Measurements from ENCODE around the gene LSM3. TPM values are rescaled to one million over a fixed set of nuclear protein-coding genes. Genes with fewer than 3 reads are reported as not detected.
A peak's percentile ranks its signal among the peaks of the same experiment; 100 is the strongest.

Gene LSM3
- total and polyA plus RNA-seq, 9 donors = 7.9 to 18.6 (median 10.8) TPM

- no peak overlapping the region for H3K27ac ChIP-seq
- intact Hi-C loops (cut with DNase I) = no loop called here
- H3K4me3 ChIP-seq = no peak overlapping the region
- H3K9me3 ChIP-seq = no peaks in the 10 kb centered on the region
- H3K27me3 ChIP-seq = no peaks in the 10 kb centered on the region
- TF ChIP-seq, protein P1, sequence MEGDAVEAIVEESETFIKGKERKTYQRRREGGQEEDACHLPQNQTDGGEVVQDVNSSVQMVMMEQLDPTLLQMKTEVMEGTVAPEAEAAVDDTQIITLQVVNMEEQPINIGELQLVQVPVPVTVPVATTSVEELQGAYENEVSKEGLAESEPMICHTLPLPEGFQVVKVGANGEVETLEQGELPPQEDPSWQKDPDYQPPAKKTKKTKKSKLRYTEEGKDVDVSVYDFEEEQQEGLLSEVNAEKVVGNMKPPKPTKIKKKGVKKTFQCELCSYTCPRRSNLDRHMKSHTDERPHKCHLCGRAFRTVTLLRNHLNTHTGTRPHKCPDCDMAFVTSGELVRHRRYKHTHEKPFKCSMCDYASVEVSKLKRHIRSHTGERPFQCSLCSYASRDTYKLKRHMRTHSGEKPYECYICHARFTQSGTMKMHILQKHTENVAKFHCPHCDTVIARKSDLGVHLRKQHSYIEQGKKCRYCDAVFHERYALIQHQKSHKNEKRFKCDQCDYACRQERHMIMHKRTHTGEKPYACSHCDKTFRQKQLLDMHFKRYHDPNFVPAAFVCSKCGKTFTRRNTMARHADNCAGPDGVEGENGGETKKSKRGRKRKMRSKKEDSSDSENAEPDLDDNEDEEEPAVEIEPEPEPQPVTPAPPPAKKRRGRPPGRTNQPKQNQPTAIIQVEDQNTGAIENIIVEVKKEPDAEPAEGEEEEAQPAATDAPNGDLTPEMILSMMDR (IDR thresholded peaks at IDR 0.05) = no peak
- TF ChIP-seq EP300 (IDR thresholded peaks at IDR 0.05) (no peak), POLR2A (IDR thresholded peaks at IDR 0.05) (no peak)
- H3K4me1 ChIP-seq (ENCODE audit: insufficient read depth) = peaks cover 16% of the 10 kb centered on the region
- no peak for DNase-seq
- H3K36me3 ChIP-seq = no peaks in the 10 kb centered on the region
- WGBS, 3 donors = 87 to 90% (median 89%) methylated on average over 4 of the region's 4 CpGs
These were observed 61.7 kb downstream of the LSM3 start for GRCh38 chr3:14240366-14240765.

- Histone ChIP-seq H3K4me3 (no peak overlapping the region), H3K9me3 (no peaks in the 10 kb centered on the region), H3K27ac (no peak overlapping the region), H3K36me3 (no peaks in the 10 kb centered on the region), H3K27me3 (no peaks in the 10 kb centered on the region), H3K4me1 (ENCODE audit: insufficient read depth) (peaks cover 17% of the 10 kb centered on the region)
- no peak for TF ChIP-seq EP300 (IDR thresholded peaks at IDR 0.05)
- TF ChIP-seq, protein P1 (IDR thresholded peaks at IDR 0.05) = no peak
- TF ChIP-seq POLR2A (IDR thresholded peaks at IDR 0.05) = no peak
- intact Hi-C loops (cut with DNase I) = no loop called here
- 87 to 94% (median 93%) methylated on average over 3 of the region's 3 CpGs for WGBS, 3 donors
- peak in 1 of 5 donors; percentile 4 for DNase-seq
These were observed 63.1 kb downstream of the LSM3 start for GRCh38 chr3:14241716-14242115.

GRCh38 chr3:14242490-14243311, 64.1 kb downstream of the LSM3 start:
- DNase-seq = peak in 1 of 5 donors; percentile 18
- 55 to 63% (median 60%) methylated on average over 12 of the region's 12 CpGs for WGBS, 3 donors
- H3K9me3 ChIP-seq = no peaks in the 10 kb centered on the region
- H3K36me3 ChIP-seq = no peaks in the 10 kb centered on the region
- intact Hi-C loops (cut with DNase I) = no loop called here
- H3K27ac ChIP-seq = peak overlapping the region; percentile 22 to 46
- TF ChIP-seq POLR2A (IDR thresholded peaks at IDR 0.05) = no peak
- TF ChIP-seq EP300 (IDR thresholded peaks at IDR 0.05) = no peak
- TF ChIP-seq, protein P1 (IDR thresholded peaks at IDR 0.05) = no peak
- no peak overlapping the region for H3K4me3 ChIP-seq
- H3K4me1 ChIP-seq (ENCODE audit: insufficient read depth) = peaks cover 16% of the 10 kb centered on the region
- H3K27me3 ChIP-seq = no peaks in the 10 kb centered on the region

GRCh38 chr3:14243782-14244181, 65.2 kb downstream of the LSM3 start:
- no peak for DNase-seq
- 78 to 87% (median 83%) methylated on average over 5 of the region's 5 CpGs for WGBS, 3 donors
- Histone ChIP-seq H3K27me3 (no peaks in the 10 kb centered on the region), H3K36me3 (no peaks in the 10 kb centered on the region), H3K9me3 (no peaks in the 10 kb centered on the region), H3K27ac (no peak overlapping the region), H3K4me1 (ENCODE audit: insufficient read depth) (peaks cover 20% of the 10 kb centered on the region), H3K4me3 (no peak overlapping the region)
- TF ChIP-seq EP300 (IDR thresholded peaks at IDR 0.05) (no peak), POLR2A (IDR thresholded peaks at IDR 0.05) (no peak)
- TF ChIP-seq, protein P1 (IDR thresholded peaks at IDR 0.05) = no peak
- intact Hi-C loops (cut with DNase I) = no loop called here

Data from ovary (tissue), 9 donors.